GM18868 (cell line): ENCODE results near the gene KLHL11.
"Not testable (repeated sequence)": the region's sequence is repeated elsewhere in the genome, so short reads cannot be mapped to it uniquely, and the experiment has no call there.

Experiments used
- ATAC-seq: cut with Tn5 transposase; IDR thresholded peaks from one replicate; pipeline ENCODE4 v1.9.1; 2021; ENCODE audit warnings: mild to moderate bottlenecking, moderate library complexity; ENCODE audit not compliant: unreplicated experiment

Gene KLHL11

GRCh38 chr17:41840781-41841180 is 24.4 kb downstream of the KLHL11 start:
- not testable (repeated sequence) for ATAC-seq

GRCh38 chr17:41839448-41839847 is 25.8 kb downstream of the KLHL11 start:
- not testable (repeated sequence) for ATAC-seq

- no peak for ATAC-seq
Measured at GRCh38 chr17:41837761-41838538, 27.3 kb downstream of the KLHL11 start, which contains the start of gene KLHL10. KLHL10 (plus strand) TSS chr17:41837825; CDS start chr17:41837933, 108 bp downstream.

GRCh38 chr17:41836550-41837196 is 28.6 kb downstream of the KLHL11 start:
- no peak for ATAC-seq

GRCh38 chr17:41835800-41836549 is 29.2 kb downstream of the KLHL11 start, which contains the start of gene NT5C3B:
NT5C3B (minus strand) TSS chr17:41836232; CDS start chr17:41836193, 39 bp downstream.
- ATAC-seq, result peak; percentile 45

- no peak for ATAC-seq
Measured at GRCh38 chr17:41835214-41835799, 29.9 kb downstream of the KLHL11 start.

- ATAC-seq, result not testable (repeated sequence)
Measured at GRCh38 chr17:41829961-41830360, 35.3 kb downstream of the KLHL11 start.

GRCh38 chr17:41825175-41825845 is 39.9 kb downstream of the KLHL11 start:
- no peak for ATAC-seq

GRCh38 chr17:41824086-41824485 is 41.1 kb downstream of the KLHL11 start:
- no peak for ATAC-seq

- no peak for ATAC-seq
Measured at GRCh38 chr17:41823580-41823979, 41.6 kb downstream of the KLHL11 start.

- no peak for ATAC-seq
Measured at GRCh38 chr17:41823141-41823524, 42.1 kb downstream of the KLHL11 start.

GRCh38 chr17:41822216-41823140 is 42.7 kb downstream of the KLHL11 start:
- ATAC-seq, result no peak

GRCh38 chr17:41821776-41822175 is 43.4 kb downstream of the KLHL11 start:
- no peak for ATAC-seq

GRCh38 chr17:41818024-41818423 is 47.2 kb downstream of the KLHL11 start:
- ATAC-seq, result no peak

GRCh38 chr17:41816637-41817320 is 48.4 kb downstream of the KLHL11 start:
- no peak for ATAC-seq

GRCh38 chr17:41814195-41814594 is 51.0 kb downstream of the KLHL11 start:
- no peak for ATAC-seq

- ATAC-seq, result no peak
Measured at GRCh38 chr17:41813699-41814124, 51.5 kb downstream of the KLHL11 start.

GRCh38 chr17:41813152-41813680 is 52.0 kb downstream of the KLHL11 start:
- ATAC-seq, result no peak
